GM21619 (cell line): ENCODE data around the gene CERS2.
A peak's percentile ranks its signal among the peaks of the same experiment; 100 is the strongest.
"Not testable (repeated sequence)": the region's sequence is repeated elsewhere in the genome, so short reads cannot be mapped to it uniquely, and the experiment has no call there.

Experiments
- ATAC-seq: cut with Tn5 transposase; IDR thresholded peaks from one replicate; pipeline ENCODE4 v1.9.1; 2021; ENCODE audit not compliant: unreplicated experiment

The CERS2 gene

DNA sequence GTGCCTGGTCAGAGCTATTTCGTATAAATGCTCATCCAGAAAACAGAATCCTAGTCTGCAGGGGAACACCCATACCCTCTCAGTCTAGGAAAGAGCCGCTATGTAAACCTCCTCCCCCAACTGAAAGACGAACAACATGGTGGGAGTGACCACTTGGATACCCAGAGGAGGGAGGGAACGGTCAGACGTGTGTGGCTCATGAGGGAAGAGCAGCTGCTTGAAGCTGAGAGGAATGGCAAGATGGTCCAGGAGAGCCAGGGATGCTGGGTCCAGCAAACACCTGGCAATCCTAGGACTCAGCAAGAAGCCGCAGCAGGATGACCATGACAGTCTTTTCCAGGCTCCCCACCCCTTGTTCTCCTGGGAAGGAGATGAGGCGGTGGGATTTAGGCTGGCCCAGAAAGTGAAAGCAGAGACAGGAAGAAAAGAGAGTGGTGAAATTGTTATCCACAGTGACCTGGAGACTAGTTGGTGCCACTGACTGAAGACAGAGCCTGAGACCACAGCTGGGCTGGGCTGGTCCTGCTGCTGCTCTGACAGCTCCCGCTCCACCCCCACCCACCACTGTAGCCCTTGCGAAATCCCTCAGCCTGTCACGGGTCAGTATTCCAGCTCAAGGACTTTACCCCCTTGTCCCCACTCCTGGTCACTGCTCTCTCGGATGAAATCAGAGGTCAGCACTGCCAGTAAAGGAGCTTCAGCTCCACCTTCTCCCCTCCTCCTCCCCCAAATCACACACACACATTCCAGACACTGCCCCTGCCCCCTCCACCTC, 3.6 kb downstream of the CERS2 start:
- ATAC-seq, result no peak

DNA sequence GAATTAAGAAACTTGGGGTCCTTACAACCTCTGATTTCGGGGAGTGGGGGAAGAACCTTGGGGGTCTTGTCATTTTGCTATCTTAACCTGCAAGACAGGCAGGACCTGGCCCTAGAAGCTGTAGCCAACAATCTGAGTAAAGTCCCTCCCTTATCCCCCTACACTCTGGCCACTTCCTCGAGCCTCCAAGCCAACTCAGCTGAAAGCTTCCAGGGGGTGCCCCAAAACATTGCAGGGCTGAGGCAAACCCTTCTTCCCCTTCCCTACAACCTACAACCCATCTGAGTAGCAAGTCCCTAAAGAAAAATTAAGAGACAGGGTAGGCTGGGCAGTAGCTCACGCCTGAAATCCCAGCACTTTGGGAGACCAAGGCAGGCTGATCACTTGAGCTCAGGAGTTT, 5.0 kb downstream of the CERS2 start:
- no peak for ATAC-seq

DNA sequence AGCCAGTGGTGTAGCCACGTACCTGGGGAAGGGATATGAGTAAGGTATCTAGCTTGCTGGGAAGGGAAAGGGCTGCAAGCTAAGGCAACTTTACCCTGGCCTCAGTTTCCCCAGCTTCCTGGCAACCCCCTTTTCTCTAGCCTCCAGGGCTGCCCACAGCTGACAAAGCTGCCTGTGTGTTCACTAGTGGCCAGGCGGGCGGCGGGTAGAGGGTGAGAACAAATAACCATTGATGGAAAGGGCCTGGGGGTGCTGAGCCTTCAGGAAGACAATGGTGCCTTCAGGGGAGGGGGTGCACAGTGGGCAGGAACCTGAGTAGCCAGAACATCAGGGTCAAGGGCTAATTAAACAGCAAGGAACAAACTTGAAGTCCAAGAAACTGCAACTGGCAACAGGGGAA, 6.1 kb downstream of the CERS2 start:
- no peak for ATAC-seq

DNA sequence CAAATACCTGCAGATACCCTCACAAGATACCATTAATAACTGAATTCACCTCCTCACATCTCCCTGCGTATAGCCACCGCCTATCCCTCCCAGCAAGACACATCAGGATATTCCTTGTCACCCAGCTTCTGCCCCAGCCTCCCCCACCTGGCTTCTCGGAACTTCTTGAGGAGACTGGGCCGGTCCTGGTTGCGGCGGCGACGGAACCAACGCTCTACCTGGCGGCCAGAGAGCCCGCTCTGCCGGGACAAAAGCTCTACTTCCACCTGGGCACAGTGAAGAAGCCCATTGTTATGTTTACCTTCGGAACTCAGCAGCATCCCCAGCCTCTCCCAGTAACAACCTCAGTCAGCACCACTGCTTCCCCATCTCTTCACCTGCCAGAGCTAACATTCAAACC, 6.7 kb downstream of the CERS2 start:
- ATAC-seq, result no peak

DNA sequence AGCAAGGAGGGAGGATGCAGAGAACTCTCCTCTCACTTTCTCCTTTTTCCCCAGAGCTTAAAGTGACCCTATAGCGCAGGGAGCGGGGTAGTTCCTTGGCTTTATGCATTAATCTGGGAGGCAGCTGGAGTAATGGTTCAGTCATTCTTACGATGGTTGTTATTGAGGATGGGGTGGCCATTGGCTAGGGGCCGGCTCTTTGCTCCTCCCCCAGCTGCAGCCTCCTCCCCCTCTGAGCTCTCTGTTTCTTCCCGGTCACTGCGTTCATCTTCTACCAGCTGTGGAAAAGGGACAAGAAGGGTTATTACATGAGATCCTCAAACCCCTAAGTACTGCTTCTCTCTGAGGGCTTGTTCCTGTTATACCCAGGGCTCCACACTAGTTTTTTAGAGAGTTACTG, 8.6 kb downstream of the CERS2 start:
- no peak for ATAC-seq

DNA sequence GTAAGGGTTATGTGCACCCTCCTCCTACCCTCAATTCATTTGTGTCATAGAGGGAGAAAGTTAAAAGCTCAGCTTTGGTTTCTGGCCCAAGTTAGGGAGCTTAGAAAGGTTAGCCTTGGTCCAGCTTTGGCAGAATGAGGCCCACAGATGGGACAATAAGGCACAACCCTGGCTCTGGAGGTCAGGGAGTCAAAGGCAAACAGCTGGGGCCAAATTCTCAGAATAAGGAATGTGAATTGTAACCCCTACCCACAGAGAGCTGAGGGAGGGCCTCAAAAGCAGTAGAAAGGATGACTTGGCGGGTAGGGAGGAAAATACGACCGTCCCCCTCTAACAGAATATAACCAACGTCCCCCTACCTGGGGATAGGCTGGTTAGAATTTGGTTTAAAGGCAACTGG, 9.0 kb downstream of the CERS2 start:
- ATAC-seq, result no peak

DNA sequence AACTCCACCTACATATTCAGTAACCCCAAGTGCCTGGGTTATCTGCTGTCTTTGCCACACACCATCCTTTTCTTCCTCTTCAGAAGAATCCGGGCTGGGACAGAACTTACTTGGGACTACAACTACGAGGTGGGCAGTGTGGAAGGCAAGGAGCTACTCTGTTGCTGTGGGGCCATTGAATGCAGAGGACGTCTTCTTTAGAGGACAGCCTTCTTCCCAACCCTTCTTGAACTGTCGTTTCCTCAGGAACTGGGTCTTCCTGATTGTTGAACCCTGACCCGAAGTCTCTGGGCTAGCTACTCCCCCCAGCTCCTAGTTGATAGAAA, 10.5 kb downstream of the CERS2 start:
- no peak for ATAC-seq

DNA sequence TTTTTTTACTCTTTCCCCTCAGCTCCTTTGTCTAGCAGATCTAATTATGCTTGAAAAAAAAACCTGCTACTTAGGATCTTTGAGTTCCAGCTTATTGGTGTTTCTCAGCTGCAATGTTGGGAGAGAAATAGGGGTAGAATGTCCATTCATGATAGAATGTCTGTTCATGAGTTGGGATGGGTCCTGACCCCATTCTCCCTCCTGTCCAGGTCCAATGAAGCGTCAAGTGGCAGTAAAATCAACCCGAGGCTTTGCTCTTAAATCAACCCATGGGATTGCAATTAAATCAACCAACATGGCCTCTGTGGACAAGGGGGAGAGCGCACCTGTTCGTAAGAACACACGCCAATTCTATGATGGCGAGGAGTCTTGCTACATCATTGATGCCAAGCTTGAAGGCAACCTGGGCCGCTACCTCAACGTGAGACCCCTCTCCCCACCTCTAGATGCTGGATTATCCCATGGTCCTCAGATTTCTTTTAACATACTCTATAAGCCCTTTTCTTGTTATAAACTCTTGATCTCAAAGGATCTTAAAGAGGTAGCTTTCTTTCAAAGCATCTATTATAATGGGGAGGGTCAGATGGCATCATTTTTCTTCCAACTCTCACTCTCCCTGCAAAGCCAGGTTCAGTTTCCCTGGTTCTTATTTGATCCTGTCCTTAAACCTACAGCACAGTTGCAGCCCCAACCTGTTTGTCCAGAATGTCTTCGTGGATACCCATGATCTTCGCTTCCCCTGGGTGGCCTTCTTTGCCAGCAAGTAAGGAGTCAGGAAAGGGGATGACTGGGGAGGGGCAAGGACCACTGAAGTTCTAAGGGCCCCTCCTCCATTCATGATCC, 11.1 kb downstream of the CERS2 start:
- ATAC-seq, result no peak

DNA sequence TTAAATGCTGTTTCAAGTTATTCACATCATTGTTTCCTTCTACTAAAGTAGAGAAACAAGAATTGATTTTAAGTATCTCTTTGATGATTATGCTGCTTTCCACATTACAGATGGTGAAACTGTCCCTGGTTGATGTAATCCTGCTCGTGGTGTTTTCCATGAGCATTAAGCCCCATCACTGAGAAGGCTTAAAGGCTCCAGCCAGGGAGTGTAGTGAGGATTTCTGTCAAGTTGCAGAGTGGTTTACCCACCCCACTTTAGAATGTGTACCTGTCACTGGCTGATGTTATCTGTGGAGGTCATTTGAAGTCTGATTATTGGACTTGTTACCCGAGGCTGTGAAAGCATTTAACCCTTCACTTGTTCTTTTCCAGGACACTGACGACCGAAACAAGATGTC, 12.9 kb downstream of the CERS2 start:
- ATAC-seq, result no peak

DNA sequence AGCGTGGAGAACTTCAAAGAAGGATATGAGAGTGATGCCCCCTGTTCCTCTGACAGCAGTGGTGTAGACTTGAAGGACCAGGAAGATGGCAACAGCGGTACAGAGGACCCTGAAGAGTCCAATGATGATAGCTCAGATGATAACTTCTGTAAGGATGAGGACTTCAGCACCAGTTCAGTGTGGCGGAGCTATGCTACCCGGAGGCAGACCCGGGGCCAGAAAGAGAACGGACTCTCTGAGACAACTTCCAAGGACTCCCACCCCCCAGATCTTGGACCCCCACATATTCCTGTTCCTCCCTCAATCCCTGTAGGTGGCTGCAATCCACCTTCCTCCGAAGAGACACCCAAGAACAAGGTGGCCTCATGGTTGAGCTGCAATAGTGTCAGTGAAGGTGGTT, 14.0 kb downstream of the CERS2 start:
- no peak for ATAC-seq

DNA sequence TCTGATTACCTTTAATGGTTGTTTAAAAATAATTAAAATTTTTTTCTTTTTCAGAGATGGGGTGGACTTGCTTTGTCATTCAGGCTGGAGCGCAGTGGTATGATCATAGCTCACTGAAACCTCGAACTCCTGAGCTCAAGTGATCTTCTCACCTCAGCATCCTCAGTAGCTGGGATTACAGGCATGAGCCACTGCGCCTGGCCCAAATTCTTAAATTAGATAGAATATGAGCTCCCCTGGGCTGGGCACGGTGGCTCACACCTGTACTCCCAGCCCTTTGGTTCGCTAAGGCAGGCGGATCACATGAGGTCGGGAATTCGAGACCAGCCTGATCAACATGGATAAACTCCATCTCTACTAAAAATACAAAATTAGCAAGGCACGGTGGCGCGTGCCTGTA, 17.0 kb downstream of the CERS2 start:
- no peak for ATAC-seq

DNA sequence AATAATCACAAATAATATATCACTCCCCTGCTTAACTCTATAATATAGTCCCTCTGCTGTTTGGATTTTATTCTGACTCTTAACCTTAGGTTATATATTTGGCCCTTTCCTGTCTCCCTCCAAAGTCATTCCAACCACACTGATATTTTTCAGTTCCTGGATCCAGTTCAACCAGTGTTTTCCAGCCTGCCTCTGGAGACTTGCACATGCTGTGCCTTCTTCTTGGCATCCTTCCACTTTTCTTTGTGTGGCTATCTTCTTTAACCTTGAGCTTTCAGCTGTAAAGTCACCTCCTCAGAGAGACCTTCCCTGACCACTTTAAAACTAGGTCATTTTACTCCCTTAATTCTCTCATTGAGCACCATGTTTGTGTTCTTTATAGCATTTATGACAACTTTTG, 19.4 kb downstream of the CERS2 start:
- ATAC-seq, result no peak

DNA sequence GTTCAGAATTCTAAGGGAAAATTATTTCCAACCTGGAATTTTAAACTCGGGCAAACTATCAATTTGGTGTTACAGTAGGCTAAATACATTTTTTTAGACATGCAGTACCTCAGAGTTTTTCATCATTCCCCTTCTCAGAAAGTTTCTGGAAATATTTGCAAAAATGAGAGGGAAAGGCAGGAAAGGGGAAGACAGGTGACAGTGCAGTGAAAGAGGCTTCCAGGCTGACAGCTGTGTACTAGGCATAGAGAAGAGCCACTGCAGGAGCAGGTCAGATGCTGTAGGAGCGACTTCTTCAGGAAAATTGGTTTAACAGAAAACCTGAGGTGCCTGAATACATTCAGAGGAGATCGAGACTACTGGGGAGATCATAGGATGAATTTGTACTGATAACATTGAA, 19.9 kb downstream of the CERS2 start:
- no peak for ATAC-seq

DNA sequence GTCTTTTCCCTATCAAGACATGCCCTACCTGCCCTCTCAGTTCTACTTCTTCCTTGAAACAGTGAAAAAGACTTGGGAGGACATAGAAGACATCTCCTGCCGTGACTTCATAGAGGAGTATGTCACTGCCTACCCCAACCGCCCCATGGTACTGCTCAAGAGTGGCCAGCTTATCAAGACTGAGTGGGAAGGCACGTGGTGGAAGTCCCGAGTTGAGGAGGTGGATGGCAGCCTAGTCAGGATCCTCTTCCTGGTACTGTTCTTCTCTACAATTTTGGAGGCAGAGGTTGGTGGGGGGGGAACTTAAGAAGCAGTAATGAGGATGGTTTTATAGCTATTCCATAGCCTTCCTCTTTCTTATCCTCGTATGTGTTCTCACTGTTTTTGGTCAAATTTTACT, 29.8 kb downstream of the CERS2 start:
- no peak for ATAC-seq

DNA sequence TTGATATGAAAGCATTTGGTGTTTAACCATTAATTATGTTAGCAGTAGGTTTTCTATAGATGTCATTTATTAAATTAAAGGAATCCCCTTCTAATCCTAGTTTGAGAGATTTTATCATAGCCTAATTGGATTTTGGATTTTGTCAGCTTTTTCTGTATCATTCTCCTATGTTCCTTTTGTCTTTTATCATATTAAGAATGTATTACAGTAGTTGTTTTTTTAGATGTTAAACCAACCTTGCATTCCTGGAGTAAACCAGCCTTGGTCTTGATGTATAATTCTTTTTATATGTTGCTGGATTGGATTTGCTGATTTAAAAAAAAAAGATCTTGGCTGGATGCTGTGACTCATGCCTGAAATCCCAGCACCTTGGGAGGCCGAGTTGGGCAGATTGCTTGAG, 42.9 kb downstream of the CERS2 start:
- ATAC-seq, result no peak

DNA sequence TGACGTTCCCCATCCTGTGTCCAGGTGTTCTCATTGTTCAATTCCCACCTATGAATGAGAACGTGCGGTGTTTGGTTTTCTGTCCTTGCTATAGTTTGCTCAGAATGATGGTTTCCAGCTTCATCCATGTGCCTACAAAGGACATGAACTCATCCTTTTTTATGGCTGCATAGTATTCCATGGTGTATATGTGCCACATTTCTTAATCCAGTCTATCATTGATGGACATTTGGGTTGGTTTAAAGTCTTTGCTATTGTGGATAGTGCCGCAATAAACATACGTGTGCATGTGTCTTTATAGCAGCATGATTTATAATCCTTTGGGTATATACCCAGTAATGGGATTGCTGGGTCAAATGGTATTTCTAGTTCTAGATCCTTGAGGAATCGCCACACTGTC, 45.9 kb downstream of the CERS2 start:
- ATAC-seq, result not testable (repeated sequence)

DNA sequence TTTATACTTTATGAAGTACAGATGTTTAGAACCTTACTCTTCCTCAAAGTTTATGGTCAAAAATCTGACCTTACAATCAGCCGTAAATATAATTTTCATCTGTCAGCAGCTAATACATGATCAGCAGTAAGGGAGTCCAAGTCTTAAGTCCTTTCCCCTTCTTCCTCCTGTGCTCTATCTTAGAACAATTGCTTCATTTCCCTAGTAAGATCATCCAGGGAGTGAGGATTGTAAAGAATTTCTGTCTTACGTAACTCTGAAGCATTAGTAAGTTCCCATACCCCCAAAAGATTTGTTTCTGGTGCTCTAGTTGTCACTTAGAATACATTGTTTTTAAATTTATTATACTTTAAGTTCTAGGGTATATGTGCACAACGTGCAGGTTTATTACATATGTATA, 46.3 kb downstream of the CERS2 start:
- ATAC-seq, result no peak

DNA sequence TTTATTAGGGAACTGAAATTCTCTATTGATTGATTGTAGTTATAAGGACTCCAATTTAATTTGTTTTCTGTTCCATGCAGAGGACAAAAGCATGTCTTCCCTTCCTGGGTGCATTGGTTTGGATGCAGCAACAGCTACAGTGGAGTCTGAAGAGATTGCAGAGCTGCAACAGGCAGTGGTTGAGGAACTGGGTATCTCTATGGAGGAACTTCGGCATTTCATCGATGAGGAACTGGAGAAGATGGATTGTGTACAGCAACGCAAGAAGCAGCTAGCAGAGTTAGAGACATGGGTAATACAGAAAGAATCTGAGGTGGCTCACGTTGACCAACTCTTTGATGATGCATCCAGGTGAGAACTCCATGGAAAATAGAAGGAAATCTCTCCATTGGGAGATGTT, 47.0 kb downstream of the CERS2 start:
- ATAC-seq, result no peak

DNA sequence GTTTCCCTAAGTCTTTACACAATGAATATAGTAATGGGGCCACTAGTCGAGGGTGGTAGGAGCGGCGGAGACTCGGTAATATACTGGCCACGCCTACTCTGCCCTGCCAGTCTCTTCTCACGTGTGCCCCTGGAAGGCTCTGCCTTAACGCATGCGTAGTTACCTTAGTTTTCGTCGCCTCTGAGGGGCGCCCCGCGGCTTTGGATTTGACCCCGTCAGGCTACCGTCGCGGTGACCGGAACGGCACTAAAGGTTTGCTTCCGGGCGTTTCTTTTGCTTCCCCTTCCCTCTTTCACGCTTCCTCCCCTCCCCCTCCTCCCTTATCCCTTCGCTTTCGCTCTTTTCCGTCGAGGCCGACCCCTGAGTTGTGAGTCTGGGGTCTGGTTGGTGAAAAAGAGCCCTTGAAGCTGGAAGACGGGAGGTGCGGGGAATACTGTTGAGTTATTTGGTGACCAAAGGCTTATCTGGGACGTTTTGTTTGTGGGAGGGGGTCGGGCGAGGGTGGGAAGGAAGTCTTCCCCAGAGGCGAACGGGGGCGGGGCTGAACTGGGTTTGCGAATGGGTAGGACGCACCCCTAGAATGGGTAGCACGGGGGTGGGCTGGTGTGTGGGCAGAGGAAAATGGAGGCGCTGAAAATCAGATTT, 48.4 kb downstream of the CERS2 start, which contains the start of gene SETDB1:
Gene SETDB1, plus strand, starts transcription at position 267 of the 645 bp plus-strand sequence. CDS start 1,352 bp downstream, outside the sequence.
- ATAC-seq, result peak; percentile 87

DNA sequence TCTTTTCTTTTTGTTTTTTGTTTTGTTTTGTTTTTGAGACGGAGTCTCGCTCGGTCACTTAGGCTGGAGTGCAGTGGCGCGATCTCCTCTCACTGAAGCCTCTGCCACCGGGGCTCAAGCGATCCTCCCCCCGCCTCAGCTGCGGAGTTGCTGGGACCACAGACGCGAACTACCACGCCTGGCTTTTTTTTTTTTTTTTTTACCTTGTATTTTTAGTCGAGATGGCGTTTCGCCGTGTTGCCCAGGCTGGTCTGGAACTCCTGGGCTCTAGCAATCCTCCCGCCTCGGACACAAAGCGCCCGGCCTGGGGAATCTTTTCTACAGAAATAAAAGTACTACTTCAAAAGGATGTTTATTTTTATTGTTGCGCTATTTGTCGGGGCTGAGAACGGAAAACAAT, 49.6 kb downstream of the CERS2 start:
- ATAC-seq, result no peak

DNA sequence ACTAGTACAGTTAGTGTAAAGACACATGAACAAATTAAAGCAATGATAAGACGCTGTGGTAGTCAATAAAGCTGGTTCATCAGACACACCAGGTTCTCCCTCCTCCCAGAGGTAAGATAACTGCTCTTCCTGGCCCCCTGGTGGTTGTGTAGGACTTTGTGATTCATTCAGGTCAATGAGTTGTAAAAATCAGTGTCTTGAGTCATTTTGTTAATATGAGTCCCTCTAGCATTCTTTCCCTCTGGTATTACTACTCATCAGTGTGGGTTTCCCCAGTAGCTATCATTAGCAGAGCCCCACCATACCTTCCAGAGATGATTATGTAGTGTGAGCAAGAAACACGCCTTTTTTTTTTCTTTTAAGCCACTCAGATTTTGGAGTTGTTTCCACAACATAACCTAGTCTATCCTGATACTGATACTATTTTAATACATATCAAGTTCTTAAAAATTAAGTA, 52.1 kb downstream of the CERS2 start:
- no peak for ATAC-seq

DNA sequence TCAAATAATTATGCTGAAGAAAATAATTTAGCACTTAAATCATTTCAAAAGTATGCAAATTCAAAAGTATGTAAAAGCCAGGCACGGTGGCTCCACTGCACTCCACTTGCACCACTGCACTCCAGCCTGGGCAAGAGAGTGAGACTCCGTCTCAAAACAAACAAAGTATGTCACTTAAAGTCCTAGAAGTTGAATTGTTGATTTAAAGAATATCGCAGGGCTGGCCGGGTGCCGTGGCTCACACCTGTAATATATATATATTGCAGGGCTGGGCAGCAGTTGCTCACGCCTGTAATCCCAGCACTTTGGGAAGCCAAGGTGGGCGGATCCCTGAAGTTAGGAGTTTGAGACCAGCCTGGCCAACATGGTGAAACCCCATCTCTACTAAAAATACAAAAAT, 57.2 kb downstream of the CERS2 start:
- no peak for ATAC-seq
